AG04449 (cell line): ENCODE data around the gene GLS.

ENCODE experiments used
- CTCF ChIA-PET: fragments of 350-600 bp; formaldehyde crosslinking; extraction: SDS; loops from one replicate; lab custom pipeline; 2021; ENCODE audit warnings: antibody characterized with exemption; lab: Yijun Ruan, JAX
- POLR2A ChIA-PET: fragments of 400-600, 350-600 bp; formaldehyde crosslinking; extraction: SDS; loops from one replicate; lab custom pipeline; 2020; ENCODE audit warnings: antibody characterized with exemption, inconsistent platforms; lab: Yijun Ruan, JAX
- DNase-seq: peaks from one replicate; pipeline ENCODE4 v3.0.0-alpha.2; 2010; ENCODE audit warnings: low read depth, low spot score
- H3K4me3 ChIP-seq: 2 replicates; pipeline ENCODE4 v1.5.1; 2011; ENCODE audit warnings: low read depth, mild to moderate bottlenecking, control low read depth, low read length
- TF ChIP-seq, protein P1 (sequence below): IDR thresholded peaks from one replicate; pipeline ENCODE4 v1.5.1; 2011; ENCODE audit warnings: mild to moderate bottlenecking, moderate library complexity, low read length, control low read depth, inconsistent platforms; ENCODE audit not compliant: insufficient read depth; ENCODE audit errors: missing control alignments

The GLS gene

DNA sequence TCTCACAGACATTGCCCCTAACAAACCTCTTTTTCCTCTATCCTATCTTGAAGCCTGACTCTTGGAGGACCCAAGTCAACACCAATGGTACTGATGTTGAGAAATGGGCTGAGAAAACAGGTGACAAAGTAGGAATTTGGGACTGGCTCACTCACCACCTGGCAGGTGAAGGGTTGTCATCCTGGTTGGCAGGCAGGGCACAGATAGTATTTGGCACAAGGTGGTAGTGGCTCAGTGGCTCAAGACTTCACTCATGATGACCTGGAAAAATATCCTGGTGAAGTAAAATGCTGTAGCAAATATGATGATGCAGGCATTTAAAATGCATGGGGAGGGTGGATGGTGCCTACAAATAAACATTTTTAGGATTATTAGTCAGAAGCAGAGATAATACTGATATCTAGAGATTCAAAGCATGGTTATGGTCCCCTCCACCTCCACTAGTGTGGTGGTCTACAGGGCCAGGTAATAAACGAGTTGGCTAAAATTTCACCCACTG is 38.0 kb upstream of the GLS start:
- CTCF ChIA-PET: interaction anchor here (0.6 to 1.2 kb wide), 2 partner anchors 8 to 35 kb away, joined by 3 to 5 read pairs; no protein-coding TSS in a partner anchor
- TF ChIP-seq, protein P1, sequence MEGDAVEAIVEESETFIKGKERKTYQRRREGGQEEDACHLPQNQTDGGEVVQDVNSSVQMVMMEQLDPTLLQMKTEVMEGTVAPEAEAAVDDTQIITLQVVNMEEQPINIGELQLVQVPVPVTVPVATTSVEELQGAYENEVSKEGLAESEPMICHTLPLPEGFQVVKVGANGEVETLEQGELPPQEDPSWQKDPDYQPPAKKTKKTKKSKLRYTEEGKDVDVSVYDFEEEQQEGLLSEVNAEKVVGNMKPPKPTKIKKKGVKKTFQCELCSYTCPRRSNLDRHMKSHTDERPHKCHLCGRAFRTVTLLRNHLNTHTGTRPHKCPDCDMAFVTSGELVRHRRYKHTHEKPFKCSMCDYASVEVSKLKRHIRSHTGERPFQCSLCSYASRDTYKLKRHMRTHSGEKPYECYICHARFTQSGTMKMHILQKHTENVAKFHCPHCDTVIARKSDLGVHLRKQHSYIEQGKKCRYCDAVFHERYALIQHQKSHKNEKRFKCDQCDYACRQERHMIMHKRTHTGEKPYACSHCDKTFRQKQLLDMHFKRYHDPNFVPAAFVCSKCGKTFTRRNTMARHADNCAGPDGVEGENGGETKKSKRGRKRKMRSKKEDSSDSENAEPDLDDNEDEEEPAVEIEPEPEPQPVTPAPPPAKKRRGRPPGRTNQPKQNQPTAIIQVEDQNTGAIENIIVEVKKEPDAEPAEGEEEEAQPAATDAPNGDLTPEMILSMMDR: no peak
- no peak overlapping the region for H3K4me3 ChIP-seq
- POLR2A ChIA-PET: no interaction called here
- no peak for DNase-seq

DNA sequence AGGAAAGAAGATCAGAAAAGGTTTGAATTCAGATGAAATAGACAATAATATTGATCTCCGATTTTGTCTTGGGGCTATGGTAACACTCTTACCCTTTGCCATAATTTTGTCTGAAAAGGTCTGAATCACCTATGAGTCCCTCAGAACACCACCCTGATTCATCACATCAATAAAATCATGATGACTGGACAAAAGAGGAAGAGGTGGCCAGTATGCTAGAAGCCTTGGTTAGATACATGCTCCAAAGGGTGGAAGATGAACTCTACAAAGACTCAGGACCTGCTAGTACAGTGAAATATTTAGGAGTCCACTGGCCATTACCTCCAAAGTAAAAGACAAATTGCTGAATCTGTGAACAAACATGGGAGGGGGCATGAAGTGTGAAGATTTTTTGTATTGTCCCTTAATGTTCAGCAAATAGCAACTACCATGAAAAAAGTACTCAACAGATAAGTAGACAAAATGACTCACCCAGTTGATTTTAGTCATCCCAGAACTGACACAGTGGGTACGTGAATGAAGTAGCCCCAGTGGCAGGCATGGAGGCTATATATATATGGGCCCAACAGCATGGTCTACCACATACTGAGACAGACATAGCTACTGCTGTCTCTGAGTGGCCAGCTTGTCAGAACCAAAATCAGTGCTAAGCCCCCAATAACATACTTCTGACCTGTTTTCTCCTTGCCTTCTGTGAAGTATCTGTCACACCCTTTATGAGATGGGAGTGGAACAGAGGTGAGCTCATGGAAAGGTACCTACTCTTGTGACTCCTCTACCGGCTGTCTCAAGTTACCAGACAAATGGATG is 36.5 kb upstream of the GLS start:
- ChIA-PET POLR2A (interaction anchor here (0.6 to 1.5 kb wide), 2 partner anchors 15 to 51 kb away, joined by 3 to 5 read pairs; no protein-coding TSS in a partner anchor), CTCF (interaction anchor here (1.2 to 1.4 kb wide), 2 partner anchors 10 to 34 kb away, joined by 3 to 8 read pairs; no protein-coding TSS in a partner anchor)
- H3K4me3 ChIP-seq: no peak overlapping the region
- TF ChIP-seq, protein P1: no peak
- no peak for DNase-seq

DNA sequence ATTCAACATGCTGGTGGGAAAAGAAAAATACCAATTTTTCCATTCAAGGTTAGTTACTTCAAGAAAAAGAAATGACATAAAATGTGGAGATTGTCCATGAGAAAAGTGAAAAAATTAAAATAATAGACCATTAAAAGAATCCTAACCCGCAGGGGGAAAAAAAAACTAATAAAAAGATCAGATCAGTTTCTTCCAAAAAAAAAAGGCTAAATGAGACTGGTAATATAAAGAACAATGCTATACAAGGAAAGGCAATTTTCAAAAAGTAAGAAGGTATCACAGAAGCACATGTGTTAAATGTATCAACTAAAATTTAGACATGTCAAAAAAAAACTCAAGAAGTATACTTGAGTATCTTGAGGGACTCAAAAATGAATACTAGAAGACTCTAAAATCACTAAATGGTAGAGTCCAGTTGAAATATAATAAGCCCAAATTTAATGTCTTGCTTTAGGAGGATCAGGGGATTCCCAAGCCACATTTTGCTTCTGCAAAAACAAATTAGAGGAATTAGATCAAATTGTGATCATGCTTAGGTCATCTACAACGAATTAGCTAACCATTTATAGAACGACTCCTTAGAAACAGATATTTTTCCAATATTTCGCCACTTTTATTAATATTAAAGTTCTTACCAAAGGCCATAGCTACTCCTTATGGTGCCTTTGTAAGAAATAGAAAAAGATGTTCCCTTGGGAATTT is 35.8 kb upstream of the GLS start:
- no peak overlapping the region for H3K4me3 ChIP-seq
- TF ChIP-seq, protein P1: no peak
- ChIA-PET POLR2A (interaction anchor here (0.6 to 1.5 kb wide), 2 partner anchors 14 to 50 kb away, joined by 3 to 5 read pairs; no protein-coding TSS in a partner anchor), CTCF (interaction anchor here (0.7 to 1.4 kb wide), 2 partner anchors 9 to 13 kb away, joined by 3 to 8 read pairs; no protein-coding TSS in a partner anchor)
- DNase-seq: no peak

DNA sequence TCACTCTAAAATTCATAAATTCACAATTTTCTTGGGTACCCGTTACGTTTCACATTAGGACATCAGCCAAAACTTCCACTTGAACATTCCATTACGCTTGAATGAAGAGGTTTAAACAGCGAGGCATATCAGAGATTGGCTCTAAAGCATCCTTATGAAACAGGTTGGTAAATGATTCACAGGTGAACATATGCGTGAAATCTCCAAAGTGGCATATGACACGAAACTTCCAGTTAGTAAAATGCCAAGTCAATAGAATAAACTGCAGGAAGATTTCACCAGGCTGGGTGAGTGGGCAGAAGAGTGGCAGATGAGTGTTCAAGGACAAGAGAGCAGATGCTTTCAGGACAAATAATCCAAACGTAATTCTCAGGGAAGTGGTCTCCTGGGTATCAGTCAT is 33.9 kb upstream of the GLS start:
- POLR2A ChIA-PET: no interaction called here
- H3K4me3 ChIP-seq: no peak overlapping the region

DNA sequence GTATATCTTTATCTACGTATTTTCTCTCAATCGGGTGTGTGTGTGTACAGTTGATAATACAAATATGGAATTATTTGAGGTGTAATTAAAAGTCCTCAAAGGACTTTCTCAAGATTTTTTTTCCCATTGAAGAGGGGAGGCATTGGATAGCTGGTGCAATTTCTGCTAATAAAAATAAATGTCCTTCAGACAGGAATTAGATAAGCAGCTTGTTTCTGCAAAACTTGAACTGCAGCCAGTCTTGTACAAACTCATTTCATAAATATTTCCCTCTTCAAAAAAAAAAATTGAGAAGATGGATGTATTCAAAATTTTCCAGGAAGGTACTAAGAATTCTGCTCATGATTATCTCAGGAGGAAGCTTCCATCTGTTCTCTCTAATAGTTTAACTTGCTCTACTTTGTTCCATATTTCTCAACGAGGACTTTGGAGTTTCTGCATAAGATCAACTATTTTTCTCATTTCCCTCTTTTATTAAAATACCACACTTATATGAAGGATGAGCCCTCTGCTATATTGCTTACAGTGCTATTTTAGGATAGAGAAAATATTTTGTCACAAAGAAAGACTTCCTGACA is 33.0 kb upstream of the GLS start:
- POLR2A ChIA-PET: interaction anchor here (1.0 kb wide), 2 partner anchors 10 to 11 kb away, joined by 3 to 4 read pairs; no protein-coding TSS in a partner anchor
- TF ChIP-seq, protein P1: no peak
- no peak overlapping the region for H3K4me3 ChIP-seq
- CTCF ChIA-PET: interaction anchor here (1.0 to 1.1 kb wide), 3 partner anchors 19 to 37 kb away, joined by 3 read pairs; no protein-coding TSS in a partner anchor
- DNase-seq: no peak

More for the DNA sequence above, 33.9 kb upstream of the GLS start:
- DNase-seq: no peak
- CTCF ChIA-PET: no interaction called here
- TF ChIP-seq, protein P1: no peak
